ENCODE results near the gene TXLNB.

TXLNB gene

DNA sequence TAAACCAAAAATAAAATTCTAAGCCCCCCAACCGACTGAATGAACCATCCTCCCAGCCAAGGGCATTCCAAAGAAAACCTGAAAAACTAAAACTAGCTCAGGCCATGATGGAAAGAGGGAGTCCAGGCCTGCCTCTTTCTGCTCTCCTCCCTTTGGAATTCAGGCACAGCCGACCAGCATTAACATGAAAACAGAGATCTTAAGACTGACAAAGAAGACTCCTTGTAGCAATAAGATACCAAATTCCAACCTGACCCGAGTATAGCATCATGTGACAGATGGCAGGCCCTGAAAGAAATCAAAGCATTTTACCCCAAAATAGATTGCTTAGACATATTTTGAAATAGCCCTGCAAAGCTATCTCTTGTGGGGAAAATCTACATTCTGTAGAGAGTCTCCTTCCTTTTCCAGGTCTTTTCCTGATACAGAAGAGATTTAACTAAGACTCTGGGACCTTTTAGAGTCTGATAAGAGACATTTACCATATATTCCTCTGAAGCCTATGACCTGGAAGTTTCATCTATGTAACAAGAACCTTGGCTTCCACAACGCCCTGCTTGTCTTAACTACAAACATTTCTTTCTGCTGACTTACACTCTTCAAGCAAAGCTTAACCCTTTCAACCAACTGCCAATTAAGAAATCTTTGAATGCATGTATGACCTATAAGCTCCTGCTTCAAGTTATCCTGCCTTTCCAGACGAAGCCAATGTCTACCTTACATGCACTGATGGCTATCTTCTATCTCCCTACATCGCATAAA lies 22.2 kb upstream of the TXLNB start:
- no peak for DNase-seq (ENCODE audit: low read depth in 2 of 2)
- TF ChIP-seq, protein P1, sequence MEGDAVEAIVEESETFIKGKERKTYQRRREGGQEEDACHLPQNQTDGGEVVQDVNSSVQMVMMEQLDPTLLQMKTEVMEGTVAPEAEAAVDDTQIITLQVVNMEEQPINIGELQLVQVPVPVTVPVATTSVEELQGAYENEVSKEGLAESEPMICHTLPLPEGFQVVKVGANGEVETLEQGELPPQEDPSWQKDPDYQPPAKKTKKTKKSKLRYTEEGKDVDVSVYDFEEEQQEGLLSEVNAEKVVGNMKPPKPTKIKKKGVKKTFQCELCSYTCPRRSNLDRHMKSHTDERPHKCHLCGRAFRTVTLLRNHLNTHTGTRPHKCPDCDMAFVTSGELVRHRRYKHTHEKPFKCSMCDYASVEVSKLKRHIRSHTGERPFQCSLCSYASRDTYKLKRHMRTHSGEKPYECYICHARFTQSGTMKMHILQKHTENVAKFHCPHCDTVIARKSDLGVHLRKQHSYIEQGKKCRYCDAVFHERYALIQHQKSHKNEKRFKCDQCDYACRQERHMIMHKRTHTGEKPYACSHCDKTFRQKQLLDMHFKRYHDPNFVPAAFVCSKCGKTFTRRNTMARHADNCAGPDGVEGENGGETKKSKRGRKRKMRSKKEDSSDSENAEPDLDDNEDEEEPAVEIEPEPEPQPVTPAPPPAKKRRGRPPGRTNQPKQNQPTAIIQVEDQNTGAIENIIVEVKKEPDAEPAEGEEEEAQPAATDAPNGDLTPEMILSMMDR (IDR thresholded peaks at IDR 0.05; ENCODE audit: low read depth, low read length), result no peak

DNA sequence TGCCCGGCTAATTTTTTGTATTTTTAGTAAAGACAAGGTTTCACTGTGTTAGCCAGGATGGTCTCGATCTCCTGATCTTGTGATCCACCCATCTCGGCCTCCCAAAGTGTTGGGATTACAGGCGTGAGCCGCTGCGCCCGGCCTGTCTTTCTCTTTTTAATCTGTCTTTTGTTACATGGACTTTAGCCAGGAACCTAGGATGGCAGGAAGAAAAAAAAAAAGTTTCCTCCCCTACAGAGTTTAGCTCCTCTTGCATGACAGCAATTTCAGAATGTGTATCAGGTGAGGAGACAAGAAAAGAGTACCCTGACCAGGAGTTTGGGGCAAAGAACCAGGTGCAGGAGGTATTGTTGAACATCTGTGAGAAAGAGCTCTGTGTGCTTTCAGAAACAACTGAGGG lies 21.4 kb upstream of the TXLNB start:
- H3K4me3 ChIP-seq (replicated peaks in 1 of 2; ENCODE audit: low read depth in 2 of 2, low read length in 2 of 2), result no peak overlapping the region
- TF ChIP-seq, protein P1 (IDR thresholded peaks at IDR 0.05; ENCODE audit: low read depth, low read length), result no peak
- no peak for DNase-seq (ENCODE audit: low read depth in 2 of 2)

More for the DNA sequence above, 22.2 kb upstream of the TXLNB start:
- H3K4me3 ChIP-seq (replicated peaks in 1 of 2; ENCODE audit: low read depth in 2 of 2, low read length in 2 of 2), result no peak overlapping the region

DNA sequence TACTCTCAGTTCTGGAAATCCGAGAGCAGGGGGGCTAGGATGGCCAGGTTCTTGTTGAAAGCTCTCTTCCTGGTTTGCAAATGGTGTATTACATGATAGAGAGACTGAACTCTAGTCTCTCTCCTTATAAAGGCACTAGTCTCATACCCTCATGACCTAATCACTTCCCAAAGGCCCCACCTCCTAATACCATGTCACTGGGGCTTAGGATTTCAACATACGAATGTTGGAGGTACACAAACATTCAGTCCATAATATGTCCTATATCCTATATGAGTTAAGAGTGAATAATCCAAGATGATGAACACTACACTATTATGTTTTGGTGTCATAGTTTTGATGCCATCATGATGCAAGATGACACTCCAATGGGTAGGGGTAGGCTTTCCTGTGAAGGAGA lies 20.0 kb upstream of the TXLNB start:
- peak; percentile 13 to 66 for DNase-seq (ENCODE audit: low read depth in 2 of 2)
- TF ChIP-seq, protein P1 (IDR thresholded peaks at IDR 0.05; ENCODE audit: low read depth, low read length), result no peak
- H3K4me3 ChIP-seq (replicated peaks in 1 of 2; ENCODE audit: low read depth in 2 of 2, low read length in 2 of 2), result no peak overlapping the region

- H3K4me3 ChIP-seq (replicated peaks in 1 of 2; ENCODE audit: low read depth in 2 of 2, low read length in 2 of 2), result no peak overlapping the region
- TF ChIP-seq, protein P1 (IDR thresholded peaks at IDR 0.05; ENCODE audit: low read depth, low read length), result no peak
- peak; percentile 83 to 85 for DNase-seq (ENCODE audit: low read depth in 2 of 2)
These were observed 17.3 kb upstream of the TXLNB start for GRCh38 chr6:139308936-139309603.

- no peak for DNase-seq (ENCODE audit: low read depth in 2 of 2)
- no peak overlapping the region for H3K4me3 ChIP-seq (replicated peaks in 1 of 2; ENCODE audit: low read depth in 2 of 2, low read length in 2 of 2)
- TF ChIP-seq, protein P1 (IDR thresholded peaks at IDR 0.05; ENCODE audit: low read depth, low read length), result no peak
These were observed 16.6 kb upstream of the TXLNB start for GRCh38 chr6:139308286-139308916.

- no peak for DNase-seq (ENCODE audit: low read depth in 2 of 2)
- TF ChIP-seq, protein P1 (IDR thresholded peaks at IDR 0.05; ENCODE audit: low read depth, low read length), result no peak
- H3K4me3 ChIP-seq (replicated peaks in 1 of 2; ENCODE audit: low read depth in 2 of 2, low read length in 2 of 2), result no peak overlapping the region
These were observed 14.6 kb upstream of the TXLNB start for GRCh38 chr6:139306291-139306981.

Measured in cardiac fibroblast (primary cell).